NCI-H2107 (cell line): Measurements from ENCODE around the gene RABL3.
"Not testable (repeated sequence)": the region's sequence is repeated elsewhere in the genome, so short reads cannot be mapped to it uniquely, and the experiment has no call there.

Source experiments
- DNase-seq: peaks from one replicate; lab custom pipeline; 2025; lab: John Stamatoyannopoulos, UW

Gene RABL3

GRCh38 chr3:120742198-120742848 lies at the start of gene RABL3, which contains the start of gene GTF2E1:
Gene RABL3 (minus strand): TSS chr3:120742516. CDS start chr3:120742507, 9 bp downstream.
Gene GTF2E1 (plus strand): TSS chr3:120742744. CDS start chr3:120750553, 7,809 bp downstream.
- DNase-seq, result peak; percentile 99

DNA sequence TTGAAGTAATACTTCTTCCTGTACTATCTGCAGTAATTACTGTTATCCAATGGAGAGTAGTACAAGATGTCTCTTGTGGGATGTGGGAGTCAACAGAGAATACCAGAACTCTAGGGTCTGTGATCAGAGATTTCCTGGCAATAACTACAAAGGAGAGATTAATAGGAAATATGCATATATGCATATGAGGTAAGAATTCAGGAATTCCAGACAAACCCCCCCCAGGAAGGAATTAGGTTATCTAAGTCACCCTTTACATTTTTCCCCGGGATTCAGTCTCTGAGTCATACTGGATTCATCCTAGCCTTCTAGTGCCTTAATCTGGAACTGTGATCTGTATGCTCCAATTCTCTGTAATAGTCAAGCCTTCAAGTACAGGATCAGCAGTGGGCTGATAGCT lies 49.6 kb upstream of the RABL3 start:
- DNase-seq, result no peak

GRCh38 chr3:120791010-120791409 lies 48.7 kb upstream of the RABL3 start:
- DNase-seq, result no peak

DNA sequence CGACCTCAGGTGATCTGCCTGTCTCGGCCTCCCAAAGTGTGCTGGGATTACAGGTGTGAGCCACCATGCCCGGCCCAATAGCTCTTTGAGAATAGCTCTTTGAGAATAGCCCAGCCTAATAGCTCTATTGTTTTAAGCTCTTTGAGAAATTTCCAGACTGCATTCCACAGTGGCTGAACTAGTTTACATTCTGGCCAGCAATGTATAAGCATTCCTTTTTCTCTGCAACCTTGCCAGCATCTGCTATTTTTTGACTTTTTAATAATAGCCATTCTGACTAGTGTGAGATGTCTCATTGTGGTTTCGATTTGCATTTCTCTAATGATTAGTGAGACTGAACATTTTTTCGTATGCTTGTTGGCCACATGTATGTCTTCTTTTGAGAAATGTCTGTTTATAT lies 43.5 kb upstream of the RABL3 start:
- not testable (repeated sequence) for DNase-seq

DNA sequence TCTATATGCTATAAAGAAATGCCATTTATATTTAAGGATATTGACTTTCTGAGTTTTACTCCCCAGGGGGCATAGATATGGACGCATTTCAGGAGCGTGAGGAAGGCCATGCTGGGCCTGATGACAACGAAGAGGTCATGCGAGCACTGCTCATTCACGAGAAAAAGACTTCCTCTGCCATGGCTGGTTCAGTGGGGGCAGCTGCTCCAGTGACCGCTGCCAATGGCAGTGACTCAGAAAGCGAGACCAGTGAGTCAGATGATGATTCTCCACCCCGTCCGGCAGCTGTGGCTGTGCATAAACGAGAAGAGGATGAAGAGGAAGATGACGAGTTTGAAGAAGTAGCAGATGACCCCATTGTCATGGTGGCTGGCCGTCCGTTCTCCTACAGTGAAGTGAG lies 38.7 kb upstream of the RABL3 start:
- DNase-seq, result no peak

DNA sequence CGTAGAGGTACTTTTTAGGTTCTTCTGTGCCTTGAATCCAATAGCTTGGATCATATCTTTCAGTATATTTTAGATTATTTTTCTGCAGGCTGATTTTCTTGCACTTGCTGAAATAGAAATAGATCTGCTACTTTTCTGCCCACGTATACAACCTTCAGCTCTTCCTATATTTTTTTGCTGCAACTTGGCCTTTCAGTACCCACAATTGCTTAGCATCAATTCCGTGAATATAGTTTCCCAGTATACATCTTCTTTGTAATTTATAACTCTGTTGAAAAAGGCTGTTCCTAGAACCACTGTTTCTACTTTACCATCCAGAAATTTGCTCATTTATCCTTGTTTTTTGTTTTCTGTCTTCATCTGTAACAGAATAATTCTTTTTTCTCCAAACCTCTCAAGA lies 36.5 kb upstream of the RABL3 start:
- no peak for DNase-seq

DNA sequence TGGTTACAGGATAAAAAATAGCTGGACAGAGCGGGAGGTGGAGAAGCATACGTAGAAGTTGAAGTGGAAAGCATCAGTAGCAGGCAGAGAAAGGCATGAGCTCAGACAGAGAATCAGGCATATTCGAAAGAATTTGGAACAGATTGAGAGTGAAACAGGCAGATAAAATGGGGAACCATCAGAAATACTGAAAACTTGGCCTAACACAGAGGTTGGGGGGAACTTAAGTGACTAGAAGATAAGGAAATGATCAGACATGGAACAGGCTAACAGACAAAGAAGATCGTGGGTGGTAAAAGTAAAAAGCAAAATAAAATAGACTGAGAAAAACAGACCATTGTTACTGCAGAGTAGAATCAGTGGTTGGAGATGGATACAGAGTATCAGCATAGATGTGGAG lies 33.1 kb upstream of the RABL3 start:
- DNase-seq, result no peak

DNA sequence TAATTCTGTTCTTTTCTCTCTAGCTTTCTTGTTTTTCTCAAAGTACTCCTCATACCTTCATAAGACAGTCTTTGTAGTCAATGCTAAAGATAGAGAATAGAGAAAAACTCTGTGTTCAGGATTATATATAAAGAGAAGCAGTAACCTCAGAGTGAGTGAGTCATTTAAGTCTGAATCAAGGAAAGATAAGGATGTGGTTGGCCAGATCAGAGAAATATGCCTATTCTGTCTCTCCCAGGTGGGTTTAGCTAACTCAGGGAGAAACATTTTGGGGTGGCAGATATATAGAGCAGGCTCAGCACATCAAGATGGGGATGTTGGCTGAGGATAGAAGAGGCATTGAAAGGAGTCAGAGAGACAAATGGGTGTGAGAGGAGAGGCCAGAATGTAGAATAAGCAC lies 31.6 kb upstream of the RABL3 start:
- DNase-seq, result no peak

DNA sequence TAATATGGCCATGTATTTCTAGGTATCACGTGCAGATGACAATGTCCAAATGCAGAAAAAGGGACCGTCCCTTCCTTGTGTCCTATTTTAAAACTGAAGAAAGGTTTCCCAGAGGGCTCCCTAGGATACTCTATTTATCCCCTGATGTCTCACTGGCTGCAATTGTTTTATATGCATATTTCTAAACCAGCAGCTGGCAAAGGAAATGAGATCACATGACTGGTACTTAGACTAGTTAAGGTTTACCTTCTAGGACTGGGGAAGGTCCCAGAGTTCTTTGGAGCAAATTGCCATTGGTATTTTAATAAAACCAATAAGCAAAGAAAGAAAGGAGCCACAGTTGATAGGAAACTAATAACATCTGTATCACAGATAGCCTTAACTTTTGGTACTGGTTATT lies 29.8 kb upstream of the RABL3 start:
- DNase-seq, result no peak

DNA sequence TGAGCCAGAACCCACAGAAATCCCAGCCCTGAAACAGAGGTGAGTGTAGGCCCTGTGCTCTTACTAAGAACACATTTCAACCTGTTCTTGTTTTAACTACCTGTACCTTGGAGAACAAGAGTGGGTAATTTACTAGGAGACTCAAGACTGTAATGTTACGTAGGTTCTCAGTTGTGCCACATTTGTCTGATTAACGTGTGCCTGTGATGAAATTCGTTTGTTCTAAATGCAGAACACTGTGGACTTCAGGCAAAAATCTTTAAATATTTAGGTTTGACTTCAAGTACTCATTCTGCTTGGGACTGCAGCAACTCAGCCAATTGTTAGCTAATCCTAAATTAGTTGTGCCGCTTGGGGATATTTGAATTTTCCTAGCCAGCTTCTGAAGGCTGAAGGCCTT lies 28.6 kb upstream of the RABL3 start:
- DNase-seq, result no peak

GRCh38 chr3:120769436-120769835 lies 27.1 kb upstream of the RABL3 start:
- no peak for DNase-seq

DNA sequence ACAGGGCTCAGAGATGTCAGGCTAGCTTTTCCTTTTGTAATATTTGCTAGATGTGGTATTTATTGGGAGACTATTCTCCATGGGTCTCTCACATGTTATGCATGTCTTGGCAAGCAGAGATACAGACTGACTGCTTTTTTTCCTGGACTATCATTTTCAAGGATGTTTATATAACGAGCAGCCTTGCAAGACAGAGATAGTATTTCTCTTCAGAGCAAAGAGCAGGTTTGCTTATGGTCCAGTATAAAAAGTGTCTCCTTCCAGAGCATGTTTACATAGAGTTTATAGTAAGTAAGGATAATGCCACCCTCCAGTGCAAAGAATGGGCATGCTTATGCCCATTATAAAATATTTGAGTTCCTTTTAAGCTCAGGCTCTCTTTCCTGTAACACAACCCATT lies 24.8 kb upstream of the RABL3 start:
- no peak for DNase-seq

- no peak for DNase-seq
These were observed 24.3 kb upstream of the RABL3 start for GRCh38 chr3:120766576-120766975.

DNA sequence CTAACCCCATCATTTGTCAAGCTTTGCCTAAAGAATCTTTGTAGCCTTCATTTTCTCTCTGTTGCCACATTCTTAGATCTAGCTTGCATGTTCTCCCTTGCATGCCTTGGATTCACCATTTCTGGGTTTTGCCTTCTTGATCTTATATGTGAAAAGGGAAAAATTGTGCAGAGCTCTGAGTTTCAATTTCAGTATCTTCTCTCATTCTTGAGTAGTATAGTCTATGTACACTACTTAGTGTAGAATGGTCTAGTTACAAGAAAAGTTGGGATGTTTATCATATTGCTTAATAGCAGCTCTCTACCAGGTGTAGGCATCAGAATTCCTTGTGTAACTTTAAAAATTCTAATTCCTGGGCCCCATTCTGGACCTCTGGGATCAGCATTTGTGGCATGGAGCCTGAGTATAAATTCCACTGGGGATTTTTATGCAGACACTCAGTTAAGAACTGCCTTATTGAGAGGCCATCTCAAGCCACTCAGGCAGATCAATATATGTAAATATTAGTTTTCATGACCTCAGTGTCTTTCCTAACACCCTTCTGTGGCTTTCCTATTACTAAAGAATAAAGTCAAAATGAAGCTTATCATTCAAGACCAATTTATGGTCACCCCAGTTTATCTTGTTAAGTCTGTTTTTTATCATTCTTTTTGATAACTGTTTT lies 23.6 kb upstream of the RABL3 start:
- DNase-seq, result no peak

GRCh38 chr3:120764206-120764605 lies 21.9 kb upstream of the RABL3 start:
- DNase-seq, result no peak

- DNase-seq, result no peak
These were observed 21.3 kb upstream of the RABL3 start for GRCh38 chr3:120763601-120764000.

DNA sequence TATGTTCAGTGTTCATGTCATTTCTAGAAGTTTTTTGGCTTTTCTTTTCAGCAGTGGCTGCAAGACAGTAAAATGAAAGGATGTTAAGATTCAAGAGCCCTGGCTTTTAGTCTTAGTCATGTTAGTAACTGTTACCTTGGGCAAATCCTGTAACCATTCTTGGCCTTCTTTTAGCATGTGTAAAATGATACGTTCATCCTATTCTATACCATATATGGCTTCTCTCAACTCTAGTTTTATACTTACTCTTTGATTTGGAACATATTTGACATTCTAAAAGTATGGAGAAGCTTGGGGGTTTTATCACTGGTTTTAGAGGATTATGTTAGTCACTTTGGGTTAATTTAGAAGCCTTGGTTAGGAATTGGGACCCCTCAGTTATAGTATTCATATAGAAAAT lies 20.3 kb upstream of the RABL3 start:
- no peak for DNase-seq

GRCh38 chr3:120758551-120758950 lies 16.2 kb upstream of the RABL3 start:
- DNase-seq, result not testable (repeated sequence)

- no peak for DNase-seq
These were observed 13.7 kb upstream of the RABL3 start for GRCh38 chr3:120756061-120756460.

DNA sequence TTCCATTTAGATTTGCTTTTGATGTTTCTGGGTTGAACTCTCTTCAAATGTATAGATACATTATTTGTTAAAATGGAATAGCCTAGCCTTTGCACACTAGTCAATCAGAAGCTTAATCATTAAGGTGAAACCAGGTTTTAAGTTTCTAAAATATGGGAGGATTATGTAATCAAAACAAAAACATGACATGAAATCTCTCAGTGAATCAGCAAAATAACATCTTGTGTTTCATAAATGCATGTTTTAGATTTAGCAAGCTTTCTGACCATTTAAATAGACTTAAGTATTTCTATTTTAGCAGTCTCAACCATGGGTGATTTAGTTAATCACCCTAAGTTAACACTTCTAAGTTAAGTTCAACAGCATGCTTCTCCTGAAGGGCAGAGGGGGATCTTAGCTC lies 11.5 kb upstream of the RABL3 start:
- no peak for DNase-seq

DNA sequence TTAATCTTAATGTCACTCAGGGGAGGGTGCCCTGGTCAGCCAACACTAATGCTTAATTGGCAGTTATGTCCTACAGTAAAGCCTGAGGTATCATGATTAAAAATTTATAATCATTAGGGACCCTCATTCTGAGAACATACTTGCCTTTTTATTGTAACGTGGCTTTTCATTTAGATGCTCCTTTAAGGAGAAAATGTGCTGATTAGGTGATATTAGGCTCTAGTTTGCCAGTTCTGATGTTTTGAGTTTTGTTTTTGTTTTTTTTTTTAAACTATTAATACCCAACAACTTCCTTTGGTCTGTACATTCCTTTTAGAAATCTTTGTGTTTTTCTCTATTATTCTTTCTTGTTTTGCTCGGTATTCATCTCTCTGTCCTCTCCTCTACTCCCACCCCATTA lies 10.5 kb upstream of the RABL3 start:
- DNase-seq, result no peak

- no peak for DNase-seq
These were observed 9.9 kb upstream of the RABL3 start for GRCh38 chr3:120752230-120752629.

DNA sequence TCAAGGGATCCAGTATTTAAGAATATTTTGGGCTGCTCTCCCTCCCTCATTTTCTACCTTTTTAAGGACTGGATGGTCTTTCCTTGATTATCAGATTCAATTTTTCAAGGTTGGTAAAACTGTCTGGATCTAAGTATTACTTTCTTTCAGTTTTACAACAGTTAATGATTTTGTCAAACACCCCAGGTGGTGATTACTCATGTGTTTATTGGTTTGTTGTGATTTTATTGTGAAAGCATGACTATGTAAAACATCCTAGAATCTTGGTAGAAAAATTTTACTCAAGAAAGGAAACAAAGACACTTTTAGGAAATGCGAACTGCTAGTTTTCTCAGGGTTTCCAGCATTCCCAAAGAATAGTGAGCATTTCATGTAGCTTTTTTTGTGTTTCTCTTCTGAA lies 7.5 kb upstream of the RABL3 start:
- DNase-seq, result no peak

DNA sequence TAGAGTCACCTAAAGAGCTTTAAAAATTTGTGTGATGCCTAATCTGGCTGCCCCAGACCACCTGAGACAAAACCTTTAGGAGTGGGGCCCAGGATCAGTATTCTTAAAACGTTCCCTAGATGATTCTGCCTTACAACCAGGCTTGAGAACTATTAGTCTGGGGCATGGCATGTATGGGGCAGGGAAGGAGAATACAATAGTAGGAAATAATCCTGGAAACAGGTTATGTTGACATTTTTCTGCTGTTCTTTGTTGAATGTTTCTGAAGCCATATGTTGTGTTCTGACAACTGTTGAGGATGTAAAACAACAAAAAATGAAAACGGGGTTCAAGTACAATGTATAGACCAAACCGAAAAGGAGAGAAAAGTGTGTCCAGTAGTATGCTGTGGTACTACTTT lies 3.1 kb upstream of the RABL3 start:
- no peak for DNase-seq
